Upper lobe of left lung (tissue), 6 donors: ENCODE results near the gene HBQ1. TPM values are rescaled to one million over a fixed set of nuclear protein-coding genes. Genes with fewer than 3 reads are reported as not detected.
"Not testable (repeated sequence)": the region's sequence is repeated elsewhere in the genome, so short reads cannot be mapped to it uniquely, and the experiment has no call there.

Experiments
- ATAC-seq, 2 donors: fragments of 200-7000 bp; cut with Tn5 transposase; one replicate each; pipeline ENCODE4 v1.9.1; 2022; ENCODE audit warnings: mild to moderate bottlenecking in 2 of 2, moderate library complexity in 2 of 2; ENCODE audit not compliant: low FRiP score in 2 of 2
- DNase-seq, 2 donors: peaks; one replicate each; pipeline ENCODE4 v3.0.0-alpha.2; 2019 to 2020
- H3K27ac ChIP-seq, 4 donors: fragments of 200-600 bp; sonication (generic); one replicate each; pipeline ENCODE4 v1.5.1; 2016 to 2019
- H3K27me3 ChIP-seq, 4 donors: fragments of 200-600 bp; sonication (generic); one replicate each; pipeline ENCODE4 v1.5.1; 2017 to 2019
- H3K36me3 ChIP-seq, 4 donors: fragments of 200-600 bp; sonication (generic); one replicate each; pipeline ENCODE4 v1.5.1; 2016 to 2019
- H3K4me1 ChIP-seq, 4 donors: fragments of 200-600 bp; sonication (generic); one replicate each; pipeline ENCODE4 v1.5.1; 2018 to 2019
- H3K4me3 ChIP-seq, 4 donors: fragments of 200-600 bp; sonication (generic); one replicate each; pipeline ENCODE4 v1.5.1; 2017 to 2019; ENCODE audit warnings: mild to moderate bottlenecking in 2 of 4, moderate library complexity in 1 of 4
- H3K9me3 ChIP-seq, 4 donors: fragments of 200-600 bp; sonication (generic); one replicate each; pipeline ENCODE4 v1.5.1; 2018 to 2019
- EP300 ChIP-seq, 4 donors: sonication (generic); formaldehyde crosslinking; IDR thresholded peaks; one replicate each; pipeline ENCODE4 v1.5.1; 2017; ENCODE audit warnings: antibody characterized with exemption in 4 of 4, control low read depth in 2 of 4
- POLR2A ChIP-seq, 4 donors: fragments of 450-650 bp; IDR thresholded peaks; one replicate each; pipeline ENCODE4 v1.5.1; 2016 to 2017; ENCODE audit warnings: antibody characterized with exemption in 4 of 4, mild to moderate bottlenecking in 2 of 4
- POLR2AphosphoS5 ChIP-seq, 2 donors: sonication (generic); formaldehyde crosslinking; IDR thresholded peaks; one replicate each; pipeline ENCODE4 v1.5.1; 2017; ENCODE audit warnings: antibody characterized with exemption in 2 of 2
- WGBS, 2 donors: methylation state at CpG; one replicate each; pipeline ENCODE4 v1.1.5; 2017 to 2018; 5-methylcytosine and 5-hydroxymethylcytosine counted together
- total RNA-seq, 6 donors: library from RNA; depleted of rRNA in 4 of 6; stranded (reverse); fragments of >200 nt in 4 of 6; gene quantifications; one replicate each; pipeline versions ENCODE4 v1.1.0 to v1.2.1, GENCODE V29; 2016 to 2021
- TF ChIP-seq, protein P1 (sequence below), 6 experiments: fragments of 450-650 bp in 4 of 6; fragments of 200-600 bp in 2 of 6; sonication (generic) in 2 of 6; IDR thresholded peaks; one replicate each; pipeline ENCODE4 v1.5.1; 2016 to 2019; ENCODE audit warnings: antibody characterized with exemption in 6 of 6
- donor health status: DM: no; HTN: no; CAD: no; lungs with moderate emphysema.
- donor health status: DM: no; HTN: yes; CAD: no; lungs with severe emphysema.

The HBQ1 gene
- total RNA-seq, 6 donors from 2014 or later: not detected

DNA sequence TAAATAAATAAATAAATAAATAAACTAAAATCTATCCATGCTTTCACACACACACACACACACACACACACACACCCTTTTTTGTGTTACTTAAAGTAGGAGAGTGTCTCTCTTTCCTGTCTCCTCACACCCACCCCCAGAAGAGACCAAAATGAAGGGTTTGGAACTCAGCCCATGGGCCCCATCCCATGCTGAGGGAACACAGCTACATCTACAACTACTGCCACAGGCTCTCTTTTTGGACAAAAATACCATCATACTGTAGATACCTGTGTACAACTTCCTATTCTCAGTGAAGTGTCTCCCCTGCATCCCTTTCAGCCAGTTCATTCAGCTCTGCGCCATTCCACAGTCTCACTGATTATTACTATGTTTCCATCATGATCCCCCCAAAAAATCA lies 9.5 kb upstream of the HBQ1 start:
- H3K4me1 ChIP-seq: peaks cover 5 to 9% (median 8%) of the 10 kb centered on the region in 4 donors

GRCh38 chr16:172374-172941 lies 7.8 kb upstream of the HBQ1 start, which contains the start of gene HBA2:
Gene HBA2, plus strand, starts transcription at chr16:172876. Its CDS starts 37 bp downstream, at chr16:172913.
- DNase-seq, H3K4me3 ChIP-seq, H3K36me3 ChIP-seq, ATAC-seq, H3K27ac ChIP-seq, H3K9me3 ChIP-seq: not testable (repeated sequence)
- Histone ChIP-seq H3K27me3 (peaks cover 0 to 47% (median 18%) of the 10 kb centered on the region in 4 donors), H3K4me1 (peaks cover 0 to 11% (median 0%) of the 10 kb centered on the region in 4 donors)
- no CpG with 5 or more reads among the region's 74 CpGs for WGBS, 2 donors

More for the DNA sequence above, 9.5 kb upstream of the HBQ1 start:
- ATAC-seq: no peak
- Histone ChIP-seq H3K9me3 (no peaks in the 10 kb centered on the region), H3K27me3 (peaks cover 2 to 61% (median 30%) of the 10 kb centered on the region in 4 donors), H3K4me3 (no peak overlapping the region), H3K36me3 (no peaks in the 10 kb centered on the region), H3K27ac (no peak overlapping the region)
- no peak for DNase-seq
- WGBS, 2 donors: 89 to 96% methylated on average over 1 of the region's 1 CpG
- TF ChIP-seq, protein P1, sequence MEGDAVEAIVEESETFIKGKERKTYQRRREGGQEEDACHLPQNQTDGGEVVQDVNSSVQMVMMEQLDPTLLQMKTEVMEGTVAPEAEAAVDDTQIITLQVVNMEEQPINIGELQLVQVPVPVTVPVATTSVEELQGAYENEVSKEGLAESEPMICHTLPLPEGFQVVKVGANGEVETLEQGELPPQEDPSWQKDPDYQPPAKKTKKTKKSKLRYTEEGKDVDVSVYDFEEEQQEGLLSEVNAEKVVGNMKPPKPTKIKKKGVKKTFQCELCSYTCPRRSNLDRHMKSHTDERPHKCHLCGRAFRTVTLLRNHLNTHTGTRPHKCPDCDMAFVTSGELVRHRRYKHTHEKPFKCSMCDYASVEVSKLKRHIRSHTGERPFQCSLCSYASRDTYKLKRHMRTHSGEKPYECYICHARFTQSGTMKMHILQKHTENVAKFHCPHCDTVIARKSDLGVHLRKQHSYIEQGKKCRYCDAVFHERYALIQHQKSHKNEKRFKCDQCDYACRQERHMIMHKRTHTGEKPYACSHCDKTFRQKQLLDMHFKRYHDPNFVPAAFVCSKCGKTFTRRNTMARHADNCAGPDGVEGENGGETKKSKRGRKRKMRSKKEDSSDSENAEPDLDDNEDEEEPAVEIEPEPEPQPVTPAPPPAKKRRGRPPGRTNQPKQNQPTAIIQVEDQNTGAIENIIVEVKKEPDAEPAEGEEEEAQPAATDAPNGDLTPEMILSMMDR (IDR thresholded peaks at IDR 0.05): no peak
- TF ChIP-seq POLR2A (IDR thresholded peaks at IDR 0.05) (no peak), POLR2AphosphoS5 (IDR thresholded peaks at IDR 0.05) (no peak), EP300 (IDR thresholded peaks at IDR 0.05) (no peak)

GRCh38 chr16:173211-173854 lies 6.9 kb upstream of the HBQ1 start:
- not testable (repeated sequence) for H3K9me3 ChIP-seq, H3K36me3 ChIP-seq, ATAC-seq, H3K4me3 ChIP-seq, H3K27ac ChIP-seq, DNase-seq
- peaks cover 0 to 11% (median 0%) of the 10 kb centered on the region in 4 donors for H3K4me1 ChIP-seq
- WGBS, 2 donors: 13 to 16% methylated on average over 13 to 29 of the region's 44 CpGs
- H3K27me3 ChIP-seq: peaks cover 0 to 47% (median 20%) of the 10 kb centered on the region in 4 donors

DNA sequence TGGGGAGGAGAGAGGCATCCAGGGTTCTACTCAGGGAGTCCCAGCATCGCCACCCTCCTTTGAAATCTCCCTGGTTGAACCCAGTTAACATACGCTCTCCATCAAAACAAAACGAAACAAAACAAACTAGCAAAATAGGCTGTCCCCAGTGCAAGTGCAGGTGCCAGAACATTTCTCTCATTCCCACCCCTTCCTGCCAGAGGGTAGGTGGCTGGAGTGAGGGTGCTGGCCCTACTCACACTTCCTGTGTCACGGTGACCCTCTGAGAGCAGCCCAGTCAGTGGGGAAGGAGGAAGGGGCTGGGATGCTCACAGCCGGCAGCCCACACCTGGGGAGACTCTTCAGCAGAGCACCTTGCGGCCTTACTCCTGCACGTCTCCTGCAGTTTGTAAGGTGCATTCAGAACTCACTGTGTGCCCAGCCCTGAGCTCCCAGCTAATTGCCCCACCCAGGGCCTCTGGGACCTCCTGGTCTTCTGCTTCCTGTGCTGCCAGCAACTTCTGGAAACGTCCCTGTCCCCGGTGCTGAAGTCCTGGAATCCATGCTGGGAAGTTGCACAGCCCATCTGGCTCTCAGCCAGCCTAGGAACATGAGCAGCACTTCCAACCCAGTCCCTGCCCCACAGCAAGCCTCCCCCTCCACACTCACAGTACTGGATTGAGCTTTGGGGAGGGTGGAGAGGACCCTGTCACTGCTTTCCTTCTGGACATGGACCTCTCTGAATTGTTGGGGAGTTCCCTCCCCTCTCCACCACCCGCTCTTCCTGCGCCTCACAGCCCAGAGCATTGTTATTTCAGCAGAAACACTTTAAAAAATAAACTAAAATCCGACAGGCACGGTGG lies 6.1 kb upstream of the HBQ1 start:
- H3K27ac ChIP-seq, H3K36me3 ChIP-seq, DNase-seq, H3K9me3 ChIP-seq, H3K4me3 ChIP-seq, ATAC-seq: not testable (repeated sequence)
- peaks cover 0 to 47% (median 20%) of the 10 kb centered on the region in 4 donors for H3K27me3 ChIP-seq
- 8 to 13% methylated on average over 4 to 7 of the region's 13 CpGs for WGBS, 2 donors
- peaks cover 0 to 11% (median 0%) of the 10 kb centered on the region in 4 donors for H3K4me1 ChIP-seq

DNA sequence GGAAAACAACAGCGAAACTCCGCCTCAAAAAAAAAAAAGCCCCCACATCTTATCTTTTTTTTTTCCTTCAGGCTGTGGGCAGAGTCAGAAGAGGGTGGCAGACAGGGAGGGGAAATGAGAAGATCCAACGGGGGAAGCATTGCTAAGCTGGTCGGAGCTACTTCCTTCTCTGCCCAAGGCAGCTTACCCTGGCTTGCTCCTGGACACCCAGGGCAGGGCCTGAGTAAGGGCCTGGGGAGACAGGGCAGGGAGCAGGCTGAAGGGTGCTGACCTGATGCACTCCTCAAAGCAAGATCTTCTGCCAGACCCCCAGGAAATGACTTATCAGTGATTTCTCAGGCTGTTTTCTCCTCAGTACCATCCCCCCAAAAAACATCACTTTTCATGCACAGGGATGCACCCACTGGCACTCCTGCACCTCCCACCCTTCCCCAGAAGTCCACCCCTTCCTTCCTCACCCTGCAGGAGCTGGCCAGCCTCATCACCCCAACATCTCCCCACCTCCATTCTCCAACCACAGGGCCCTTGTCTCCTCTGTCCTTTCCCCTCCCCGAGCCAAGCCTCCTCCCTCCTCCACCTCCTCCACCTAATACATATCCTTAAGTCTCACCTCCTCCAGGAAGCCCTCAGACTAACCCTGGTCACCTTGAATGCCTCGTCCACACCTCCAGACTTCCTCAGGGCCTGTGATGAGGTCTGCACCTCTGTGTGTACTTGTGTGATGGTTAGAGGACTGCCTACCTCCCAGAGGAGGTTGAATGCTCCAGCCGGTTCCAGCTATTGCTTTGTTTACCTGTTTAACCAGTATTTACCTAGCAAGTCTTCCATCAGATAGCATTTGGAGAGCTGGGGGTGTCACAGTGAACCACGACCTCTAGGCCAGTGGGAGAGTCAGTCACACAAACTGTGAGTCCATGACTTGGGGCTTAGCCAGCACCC lies 5.0 kb upstream of the HBQ1 start:
- H3K9me3 ChIP-seq: no peaks in the 10 kb centered on the region
- peaks cover under 1 to 17% (median 5%) of the 10 kb centered on the region in 4 donors for H3K4me1 ChIP-seq
- no peak overlapping the region for H3K4me3 ChIP-seq
- TF ChIP-seq POLR2AphosphoS5 (IDR thresholded peaks at IDR 0.05) (no peak), POLR2A (IDR thresholded peaks at IDR 0.05) (no peak), EP300 (IDR thresholded peaks at IDR 0.05) (no peak)
- TF ChIP-seq, protein P1 (IDR thresholded peaks at IDR 0.05): no peak
- DNase-seq: no peak
- peaks cover 0 to 53% (median 22%) of the 10 kb centered on the region in 4 donors for H3K27me3 ChIP-seq
- WGBS, 2 donors: 25 to 26% methylated on average over 6 to 8 of the region's 8 CpGs
- H3K36me3 ChIP-seq: no peaks in the 10 kb centered on the region
- no peak for ATAC-seq
- no peak overlapping the region for H3K27ac ChIP-seq

GRCh38 chr16:176006-176405 lies 4.3 kb upstream of the HBQ1 start:
- H3K4me1 ChIP-seq: peaks cover 8 to 24% (median 12%) of the 10 kb centered on the region in 4 donors
- WGBS, 2 donors: no CpG with 5 or more reads among the region's 39 CpGs
- not testable (repeated sequence) for H3K9me3 ChIP-seq, H3K36me3 ChIP-seq, DNase-seq, H3K27ac ChIP-seq
- ATAC-seq: peak in 1 of 2 donors; percentile 9
- peaks cover 0 to 58% (median 23%) of the 10 kb centered on the region in 4 donors for H3K27me3 ChIP-seq
- peak overlapping the region in 1 of 4 donors; percentile 19 for H3K4me3 ChIP-seq

GRCh38 chr16:176477-177382 lies 3.5 kb upstream of the HBQ1 start, which contains the start of gene HBA1:
Gene HBA1, plus strand, starts transcription at chr16:176680. Its CDS starts 37 bp downstream, at chr16:176717.
- peak within 1 kb of the TSS in 1 of 4 donors; percentile 19 for H3K4me3 ChIP-seq
- peak in 1 of 2 donors; percentile 84 for DNase-seq
- H3K27me3 ChIP-seq: peaks cover 0 to 54% (median 20%) of the 10 kb centered on the region in 4 donors
- H3K4me1 ChIP-seq: peaks cover 15 to 32% (median 18%) of the 10 kb centered on the region in 4 donors
- H3K27ac ChIP-seq, H3K36me3 ChIP-seq, H3K9me3 ChIP-seq: not testable (repeated sequence)
- ATAC-seq: peak in 1 of 2 donors; percentile 10
- 13% methylated on average over 20 of the region's 88 CpGs; no CpG with 5 or more reads in 1 of the 2 donors for WGBS, 2 donors
